ENCODE measurements around the gene HPS6. TPM values are rescaled to one million over a fixed set of nuclear protein-coding genes. Genes with fewer than 3 reads are reported as not detected.

Gene HPS6
- 4.6 TPM for polyA plus RNA-seq (2013, experiment 1 of 2)
- polyA plus RNA-seq (2013, experiment 2 of 2), result 4.8 TPM

DNA sequence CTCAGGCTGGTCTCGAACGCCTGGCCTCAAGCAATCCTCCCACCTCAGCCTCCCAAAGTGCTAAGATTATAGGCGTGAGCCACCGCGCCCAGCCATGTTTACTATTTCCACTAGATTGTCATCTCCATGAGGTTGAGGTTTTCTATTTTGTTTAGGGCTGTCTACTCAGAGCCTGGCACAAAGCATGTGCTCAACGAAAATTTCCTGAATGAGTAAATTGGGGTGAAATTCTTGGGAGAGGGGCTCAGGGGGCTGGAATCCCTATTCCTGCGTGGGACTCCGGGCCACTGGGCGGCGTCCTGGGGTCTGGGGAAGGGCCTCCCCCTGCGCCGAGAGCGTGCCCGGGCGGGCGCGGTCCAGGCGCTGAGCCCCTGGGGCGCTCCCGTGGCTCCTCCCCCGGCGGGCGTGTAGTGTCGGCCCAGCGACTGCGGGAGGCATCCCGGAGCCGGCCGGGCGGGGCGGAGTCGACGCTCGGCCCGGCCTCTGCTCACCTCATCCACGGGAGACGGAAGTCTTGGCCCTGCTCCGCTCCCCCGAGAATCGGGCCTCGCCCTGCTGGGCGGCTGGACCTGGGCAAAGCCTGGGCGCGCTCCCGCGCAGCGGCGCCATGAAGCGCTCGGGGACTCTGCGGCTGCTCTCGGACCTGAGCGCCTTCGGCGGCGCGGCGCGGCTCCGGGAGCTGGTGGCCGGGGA lies at the start of gene HPS6:
Gene HPS6, plus strand, starts transcription at position 482 of the 693 bp plus-strand sequence. Its CDS starts 126 bp downstream, at position 608.
- peak within 1 kb of the TSS; percentile 79 for H3K4me2 ChIP-seq (ENCODE audit: low read length)
- peak within 1 kb of the TSS; percentile 80 for H3K4me3 ChIP-seq (ENCODE audit: low read length)
- H3K36me3 ChIP-seq (ENCODE audit: control insufficient read depth, insufficient read depth, low read length), result no peaks in the 10 kb centered on the region
- no peak within 1 kb of the TSS for H2BK120ac ChIP-seq (ENCODE audit: low read depth, low read length)
- peak within 1 kb of the TSS; percentile 83 for H3K27ac ChIP-seq (ENCODE audit: low read depth, low read length)
- H2AK5ac ChIP-seq (ENCODE audit: low read length), result no peak within 1 kb of the TSS
- H3K4me1 ChIP-seq (ENCODE audit: control insufficient read depth, low read depth, low read length), result no peaks in the 10 kb centered on the region
- H4K5ac ChIP-seq (ENCODE audit: low read length), result no peak within 1 kb of the TSS
- peaks cover 12% of the 10 kb centered on the region for H3K79me1 ChIP-seq (ENCODE audit: low read length)
- no peaks in the 10 kb centered on the region for H3K79me2 ChIP-seq (ENCODE audit: control insufficient read depth, insufficient read depth, low read length)
- H3K27me3 ChIP-seq (ENCODE audit: insufficient read depth, low read length, poor library complexity), result no peaks in the 10 kb centered on the region
- WGBS (ENCODE audit: extremely low coverage, insufficient coverage, low lambda C conversion rate), result no CpG with 5 or more reads among the region's 61 CpGs
- DNase-seq, result peak; percentile 83
- H3K9ac ChIP-seq (ENCODE audit: low read length), result peak within 1 kb of the TSS; percentile 90
- peak within 1 kb of the TSS; percentile 87 for H4K8ac ChIP-seq (ENCODE audit: low read depth, low read length)
- no peak within 1 kb of the TSS for H2BK15ac ChIP-seq (replicated peaks; ENCODE audit: low read depth)
- peak within 1 kb of the TSS; percentile 44 for H3K18ac ChIP-seq (ENCODE audit: low read length)
- peak within 1 kb of the TSS; percentile 93 for H3K56ac ChIP-seq (ENCODE audit: low read length)
- no peak within 1 kb of the TSS for H2BK5ac ChIP-seq (ENCODE audit: low read length)
- peak within 1 kb of the TSS; percentile 67 for H3K4ac ChIP-seq (ENCODE audit: low read depth, low read length)
- no peak within 1 kb of the TSS for H3K23ac ChIP-seq (ENCODE audit: low read length)

DNA sequence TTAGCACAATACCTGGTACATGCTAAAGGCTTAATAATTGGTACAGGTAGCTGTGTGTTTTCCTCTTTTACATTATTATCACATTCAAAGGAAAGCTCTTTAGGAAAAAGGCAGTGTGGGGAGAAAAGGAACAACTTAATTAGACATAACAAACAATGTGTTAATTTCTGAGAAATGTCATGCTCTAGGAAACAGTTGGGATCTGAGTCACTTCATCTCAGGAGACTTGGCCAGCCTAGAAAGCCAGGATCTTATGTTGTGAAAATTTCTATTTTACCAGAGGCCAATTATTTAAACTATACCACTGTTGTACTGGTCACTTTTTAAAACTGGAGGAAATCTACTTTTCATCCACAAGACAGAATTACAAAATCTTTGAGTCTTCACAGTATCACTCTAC lies 48.7 kb upstream of the HPS6 start:
- Histone ChIP-seq H3K27ac (ENCODE audit: low read depth, low read length) (no peak overlapping the region), H2BK120ac (ENCODE audit: low read depth, low read length) (no peak overlapping the region), H3K18ac (ENCODE audit: low read length) (no peak overlapping the region), H2AK5ac (ENCODE audit: low read length) (no peak overlapping the region), H3K4me1 (ENCODE audit: control insufficient read depth, low read depth, low read length) (peaks cover 5% of the 10 kb centered on the region), H3K27me3 (ENCODE audit: insufficient read depth, low read length, poor library complexity) (no peaks in the 10 kb centered on the region), H3K36me3 (ENCODE audit: control insufficient read depth, insufficient read depth, low read length) (no peaks in the 10 kb centered on the region), H3K79me1 (ENCODE audit: low read length) (no peaks in the 10 kb centered on the region), H3K79me2 (ENCODE audit: control insufficient read depth, insufficient read depth, low read length) (no peaks in the 10 kb centered on the region), H3K4me2 (ENCODE audit: low read length) (no peak overlapping the region), H3K23ac (ENCODE audit: low read length) (no peak overlapping the region), H3K9ac (ENCODE audit: low read length) (no peak overlapping the region), H2BK15ac (replicated peaks; ENCODE audit: low read depth) (no peak overlapping the region), H2BK5ac (ENCODE audit: low read length) (no peak overlapping the region), H4K8ac (ENCODE audit: low read depth, low read length) (no peak overlapping the region), H3K56ac (ENCODE audit: low read length) (no peak overlapping the region), H4K5ac (ENCODE audit: low read length) (no peak overlapping the region), H3K4ac (ENCODE audit: low read depth, low read length) (no peak overlapping the region), H3K4me3 (ENCODE audit: low read length) (no peak overlapping the region)
- DNase-seq, result no peak

DNA sequence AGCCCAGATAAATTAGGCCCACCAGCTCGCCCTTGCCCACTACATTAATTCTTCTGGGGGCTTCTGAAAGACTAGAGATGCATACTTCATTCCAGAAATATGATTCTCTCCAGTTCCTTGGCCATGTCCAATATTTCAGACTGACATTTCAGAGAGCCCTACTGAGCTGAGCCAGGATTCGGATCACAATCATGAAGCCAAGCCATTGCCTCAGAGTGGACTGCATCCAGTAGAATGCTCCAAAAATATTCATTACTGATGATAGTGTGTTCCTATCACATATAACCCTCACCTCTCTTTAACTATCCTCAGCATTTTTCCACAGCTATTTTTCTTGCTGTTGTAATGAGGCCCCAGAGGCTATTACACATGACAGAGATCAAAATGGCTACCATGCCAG lies 47.9 kb upstream of the HPS6 start:
- DNase-seq, result no peak
- H3K27ac ChIP-seq (ENCODE audit: low read depth, low read length), result no peak overlapping the region
- H2BK120ac ChIP-seq (ENCODE audit: low read depth, low read length), result no peak overlapping the region

DNA sequence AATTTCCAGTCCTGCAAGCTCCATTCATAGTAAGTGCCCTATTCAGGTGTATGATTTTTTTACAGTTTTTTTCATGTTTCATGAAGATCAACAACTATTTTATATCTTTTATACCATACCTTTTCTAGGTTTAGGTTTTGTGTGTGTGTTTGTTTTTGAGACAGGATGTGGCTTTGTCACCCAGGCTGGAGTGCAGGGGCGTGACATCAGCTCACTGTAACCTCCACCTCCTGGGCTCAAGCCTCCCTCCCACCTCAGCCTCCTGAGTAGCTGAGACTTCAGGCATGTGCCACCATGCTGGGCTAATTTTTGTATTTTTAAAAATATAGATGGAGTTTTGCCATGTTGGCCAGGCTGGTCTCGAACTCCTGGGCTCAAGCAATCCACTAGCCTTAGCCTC lies 44.2 kb upstream of the HPS6 start:
- H2BK120ac ChIP-seq (ENCODE audit: low read depth, low read length), result no peak overlapping the region
- H3K18ac ChIP-seq (ENCODE audit: low read length), result no peak overlapping the region
- no peaks in the 10 kb centered on the region for H3K79me2 ChIP-seq (ENCODE audit: control insufficient read depth, insufficient read depth, low read length)
- no peak overlapping the region for H4K8ac ChIP-seq (ENCODE audit: low read depth, low read length)
- no peak overlapping the region for H3K27ac ChIP-seq (ENCODE audit: low read depth, low read length)
- no peak overlapping the region for H3K9ac ChIP-seq (ENCODE audit: low read length)
- no CpG with 5 or more reads among the region's 2 CpGs for WGBS (ENCODE audit: extremely low coverage, insufficient coverage, low lambda C conversion rate)
- no peak overlapping the region for H3K4ac ChIP-seq (ENCODE audit: low read depth, low read length)
- H3K36me3 ChIP-seq (ENCODE audit: control insufficient read depth, insufficient read depth, low read length), result peaks cover 2% of the 10 kb centered on the region
- DNase-seq, result no peak
- H3K79me1 ChIP-seq (ENCODE audit: low read length), result no peaks in the 10 kb centered on the region
- no peak overlapping the region for H3K4me2 ChIP-seq (ENCODE audit: low read length)
- no peaks in the 10 kb centered on the region for H3K4me1 ChIP-seq (ENCODE audit: control insufficient read depth, low read depth, low read length)
- no peak overlapping the region for H4K5ac ChIP-seq (ENCODE audit: low read length)
- H3K4me3 ChIP-seq (ENCODE audit: low read length), result no peak overlapping the region
- no peak overlapping the region for H3K23ac ChIP-seq (ENCODE audit: low read length)
- no peak overlapping the region for H2BK5ac ChIP-seq (ENCODE audit: low read length)
- no peak overlapping the region for H3K56ac ChIP-seq (ENCODE audit: low read length)
- H2BK15ac ChIP-seq (replicated peaks; ENCODE audit: low read depth), result no peak overlapping the region
- H2AK5ac ChIP-seq (ENCODE audit: low read length), result no peak overlapping the region
- no peaks in the 10 kb centered on the region for H3K27me3 ChIP-seq (ENCODE audit: insufficient read depth, low read length, poor library complexity)

More for the DNA sequence above, 47.9 kb upstream of the HPS6 start:
- no peak overlapping the region for H4K5ac ChIP-seq (ENCODE audit: low read length)
- H3K23ac ChIP-seq (ENCODE audit: low read length), result no peak overlapping the region
- no CpG with 5 or more reads among the region's 2 CpGs for WGBS (ENCODE audit: extremely low coverage, insufficient coverage, low lambda C conversion rate)
- no peak overlapping the region for H2BK5ac ChIP-seq (ENCODE audit: low read length)
- H3K36me3 ChIP-seq (ENCODE audit: control insufficient read depth, insufficient read depth, low read length), result no peaks in the 10 kb centered on the region
- no peak overlapping the region for H3K4me3 ChIP-seq (ENCODE audit: low read length)
- H3K79me2 ChIP-seq (ENCODE audit: control insufficient read depth, insufficient read depth, low read length), result no peaks in the 10 kb centered on the region
- H3K27me3 ChIP-seq (ENCODE audit: insufficient read depth, low read length, poor library complexity), result no peaks in the 10 kb centered on the region
- no peak overlapping the region for H4K8ac ChIP-seq (ENCODE audit: low read depth, low read length)
- H3K18ac ChIP-seq (ENCODE audit: low read length), result no peak overlapping the region
- H3K4ac ChIP-seq (ENCODE audit: low read depth, low read length), result no peak overlapping the region
- H2BK15ac ChIP-seq (replicated peaks; ENCODE audit: low read depth), result no peak overlapping the region
- H3K4me2 ChIP-seq (ENCODE audit: low read length), result no peak overlapping the region
- H3K56ac ChIP-seq (ENCODE audit: low read length), result no peak overlapping the region
- H3K4me1 ChIP-seq (ENCODE audit: control insufficient read depth, low read depth, low read length), result peaks cover 5% of the 10 kb centered on the region
- H3K9ac ChIP-seq (ENCODE audit: low read length), result no peak overlapping the region
- no peak overlapping the region for H2AK5ac ChIP-seq (ENCODE audit: low read length)
- no peaks in the 10 kb centered on the region for H3K79me1 ChIP-seq (ENCODE audit: low read length)

DNA sequence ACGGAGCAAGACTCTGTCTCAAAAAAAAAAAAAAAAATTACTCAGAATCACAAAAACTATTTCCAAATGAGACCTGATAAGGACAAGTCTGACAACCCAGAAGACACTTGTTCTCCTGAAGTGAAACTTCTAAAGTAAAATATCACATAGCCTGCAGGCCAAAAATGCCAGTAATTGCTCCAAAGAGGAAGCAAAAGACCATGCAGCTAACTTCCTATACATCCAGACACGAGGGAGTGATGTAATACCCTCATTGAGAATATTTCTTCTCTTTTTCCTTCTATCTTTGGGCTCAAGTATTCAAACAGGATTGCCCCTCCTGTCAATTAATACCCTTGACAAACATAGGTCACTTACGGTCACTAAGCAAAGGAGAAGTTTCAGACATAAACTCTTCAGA lies 40.4 kb upstream of the HPS6 start:
- Histone ChIP-seq H2BK15ac (replicated peaks; ENCODE audit: low read depth) (no peak overlapping the region), H4K5ac (ENCODE audit: low read length) (no peak overlapping the region), H3K27ac (ENCODE audit: low read depth, low read length) (no peak overlapping the region), H3K9ac (ENCODE audit: low read length) (no peak overlapping the region), H3K23ac (ENCODE audit: low read length) (no peak overlapping the region), H3K56ac (ENCODE audit: low read length) (no peak overlapping the region), H2BK5ac (ENCODE audit: low read length) (no peak overlapping the region), H3K18ac (ENCODE audit: low read length) (no peak overlapping the region), H3K79me2 (ENCODE audit: control insufficient read depth, insufficient read depth, low read length) (no peaks in the 10 kb centered on the region), H3K79me1 (ENCODE audit: low read length) (no peaks in the 10 kb centered on the region), H3K4me1 (ENCODE audit: control insufficient read depth, low read depth, low read length) (no peaks in the 10 kb centered on the region), H3K27me3 (ENCODE audit: insufficient read depth, low read length, poor library complexity) (no peaks in the 10 kb centered on the region), H2BK120ac (ENCODE audit: low read depth, low read length) (no peak overlapping the region), H3K36me3 (ENCODE audit: control insufficient read depth, insufficient read depth, low read length) (peaks cover 2% of the 10 kb centered on the region), H4K8ac (ENCODE audit: low read depth, low read length) (no peak overlapping the region), H3K4me3 (ENCODE audit: low read length) (no peak overlapping the region), H3K4ac (ENCODE audit: low read depth, low read length) (no peak overlapping the region), H3K4me2 (ENCODE audit: low read length) (no peak overlapping the region), H2AK5ac (ENCODE audit: low read length) (no peak overlapping the region)
- no peak for DNase-seq
- no CpG with 5 or more reads among the region's 3 CpGs for WGBS (ENCODE audit: extremely low coverage, insufficient coverage, low lambda C conversion rate)

DNA sequence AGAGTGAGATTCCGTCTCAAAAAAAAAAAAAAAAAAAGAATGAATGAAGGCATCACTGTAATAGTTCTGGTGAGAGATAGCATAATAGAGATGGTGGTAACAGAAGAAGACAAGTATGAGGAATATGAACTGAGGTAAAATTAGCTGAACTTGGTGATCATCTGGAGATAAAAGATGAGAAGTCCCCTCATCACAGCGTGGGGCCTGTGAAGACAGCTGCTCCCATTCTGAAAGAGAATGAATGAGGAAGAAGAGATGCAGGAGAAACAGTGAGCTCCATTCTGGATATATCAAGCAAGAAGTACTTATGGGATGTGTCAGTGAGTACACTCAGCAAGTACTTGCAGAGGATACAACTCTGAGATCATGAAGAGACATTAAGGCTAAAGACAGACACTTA lies 37.9 kb upstream of the HPS6 start:
- Histone ChIP-seq H3K4me3 (ENCODE audit: low read length) (no peak overlapping the region), H3K18ac (ENCODE audit: low read length) (no peak overlapping the region), H3K9ac (ENCODE audit: low read length) (no peak overlapping the region), H3K4me2 (ENCODE audit: low read length) (no peak overlapping the region), H4K8ac (ENCODE audit: low read depth, low read length) (no peak overlapping the region), H2BK120ac (ENCODE audit: low read depth, low read length) (no peak overlapping the region), H3K4ac (ENCODE audit: low read depth, low read length) (no peak overlapping the region), H2AK5ac (ENCODE audit: low read length) (no peak overlapping the region), H3K23ac (ENCODE audit: low read length) (no peak overlapping the region), H3K27ac (ENCODE audit: low read depth, low read length) (no peak overlapping the region), H4K5ac (ENCODE audit: low read length) (no peak overlapping the region), H3K79me1 (ENCODE audit: low read length) (no peaks in the 10 kb centered on the region), H2BK15ac (replicated peaks; ENCODE audit: low read depth) (no peak overlapping the region), H3K4me1 (ENCODE audit: control insufficient read depth, low read depth, low read length) (no peaks in the 10 kb centered on the region), H3K56ac (ENCODE audit: low read length) (no peak overlapping the region), H3K79me2 (ENCODE audit: control insufficient read depth, insufficient read depth, low read length) (no peaks in the 10 kb centered on the region), H3K27me3 (ENCODE audit: insufficient read depth, low read length, poor library complexity) (no peaks in the 10 kb centered on the region), H3K36me3 (ENCODE audit: control insufficient read depth, insufficient read depth, low read length) (peaks cover 2% of the 10 kb centered on the region), H2BK5ac (ENCODE audit: low read length) (no peak overlapping the region)
- no peak for DNase-seq
- WGBS (ENCODE audit: extremely low coverage, insufficient coverage, low lambda C conversion rate), result no CpG with 5 or more reads among the region's 2 CpGs
